ENCODE measurements around the gene CTSA. TPM values are rescaled to one million over a fixed set of nuclear protein-coding genes. Genes with fewer than 3 reads are reported as not detected.

The CTSA gene
- 116 and 145 TPM in 2 replicates for total RNA-seq

GRCh38 chr20:45890985-45891983 is at the start of gene CTSA, which contains the start of gene NEURL2:
CTSA (plus strand) TSS chr20:45891335; CDS start chr20:45891569, 234 bp downstream.
NEURL2 (minus strand) TSS chr20:45891208; CDS start chr20:45890991, 217 bp downstream.

GRCh38 chr20:45857114-45857881 is 33.8 kb upstream of the CTSA start, which contains the start of the genes ACOT8 and ZSWIM3:
ACOT8 (minus strand) TSS chr20:45857392; CDS start chr20:45857315, 77 bp downstream.
ZSWIM3 (plus strand) TSS chr20:45857614; CDS start chr20:45857826, 212 bp downstream.

GRCh38 chr20:45880988-45881788 is 9.9 kb upstream of the CTSA start, which contains the start of gene ZSWIM1:
ZSWIM1 (plus strand) TSS chr20:45881227; CDS start chr20:45882593, 1,366 bp downstream.

GRCh38 chr20:45887346-45887715 is 3.8 kb upstream of the CTSA start, which contains the start of gene SPATA25:
SPATA25 (minus strand) TSS chr20:45887622; CDS start chr20:45887590, 32 bp downstream.

GRCh38 chr20:45911486-45912343 is 20.6 kb downstream of the CTSA start, which contains the start of gene PLTP:
PLTP (minus strand) TSS chr20:45912155; CDS start chr20:45911452, 703 bp downstream.

GRCh38 chr20:45934586-45935415 is 43.7 kb downstream of the CTSA start, which contains the start of gene PCIF1:
PCIF1 (plus strand) TSS chr20:45934683; CDS start chr20:45939000, 4,317 bp downstream.

Other genes with a start within 250 kb of the CTSA start
- gene WFDC11, start 221.1 kb upstream of the CTSA start, total RNA-seq: not detected in 2 replicates
- not detected in 2 replicates for gene WFDC13, start 189.3 kb upstream of the CTSA start, total RNA-seq
- not detected in 2 replicates for gene WFDC10B, start 186.3 kb upstream of the CTSA start, total RNA-seq
- not detected in 2 replicates for gene SPINT4, start 169.0 kb upstream of the CTSA start, total RNA-seq
- 0.76 and 1.4 TPM in 2 replicates for gene WFDC3, start 99.5 kb upstream of the CTSA start, total RNA-seq
- 20.6 and 22.6 TPM in 2 replicates for gene DNTTIP1, start 99.4 kb upstream of the CTSA start, total RNA-seq
- gene UBE2C, start 78.7 kb upstream of the CTSA start, total RNA-seq: 17.1 and 17.3 TPM in 2 replicates
- 0.39 and 1.4 TPM in 2 replicates for gene TNNC2, start 64.0 kb upstream of the CTSA start, total RNA-seq
- gene SNX21, start 57.5 kb upstream of the CTSA start, total RNA-seq: 105 TPM in 2 replicates
- gene ACOT8, start 33.9 kb upstream of the CTSA start, total RNA-seq: 25.4 and 25.5 TPM in 2 replicates
- 7.2 and 9.6 TPM in 2 replicates for gene ZSWIM3, start 33.7 kb upstream of the CTSA start, total RNA-seq
- gene ZSWIM1, start 10.1 kb upstream of the CTSA start, total RNA-seq: 8.4 and 9.6 TPM in 2 replicates
- 0.76 and 1.6 TPM in 2 replicates for gene SPATA25, start 3.7 kb upstream of the CTSA start, total RNA-seq
- gene NEURL2, start 127 bp upstream of the CTSA start, total RNA-seq: 2.7 and 4.8 TPM in 2 replicates
- gene PLTP, start 20.8 kb downstream of the CTSA start, total RNA-seq: 17.5 and 18.3 TPM in 2 replicates
- gene PCIF1, start 43.3 kb downstream of the CTSA start, total RNA-seq: 11.6 and 14.0 TPM in 2 replicates
- gene ZNF335, start 80.9 kb downstream of the CTSA start, total RNA-seq: 19.5 and 20.2 TPM in 2 replicates
- under 0.01 and 0.52 TPM in 2 replicates for gene MMP9, start 117.6 kb downstream of the CTSA start, total RNA-seq
- under 0.01 TPM in 2 replicates for gene SLC12A5, start 137.9 kb downstream of the CTSA start, total RNA-seq
- gene NCOA5, start 198.6 kb downstream of the CTSA start, total RNA-seq: 12.9 and 17.2 TPM in 2 replicates
- gene CD40, start 227.0 kb downstream of the CTSA start, total RNA-seq: 1.2 and 2.2 TPM in 2 replicates